ENCODE measurements around the gene NAB1.

NAB1 gene

GRCh38 chr2:190648289-190649034 is 421 bp upstream of the NAB1 start:
- H4K8ac ChIP-seq (ENCODE audit: low read length): peak overlapping the region; percentile 77

DNA sequence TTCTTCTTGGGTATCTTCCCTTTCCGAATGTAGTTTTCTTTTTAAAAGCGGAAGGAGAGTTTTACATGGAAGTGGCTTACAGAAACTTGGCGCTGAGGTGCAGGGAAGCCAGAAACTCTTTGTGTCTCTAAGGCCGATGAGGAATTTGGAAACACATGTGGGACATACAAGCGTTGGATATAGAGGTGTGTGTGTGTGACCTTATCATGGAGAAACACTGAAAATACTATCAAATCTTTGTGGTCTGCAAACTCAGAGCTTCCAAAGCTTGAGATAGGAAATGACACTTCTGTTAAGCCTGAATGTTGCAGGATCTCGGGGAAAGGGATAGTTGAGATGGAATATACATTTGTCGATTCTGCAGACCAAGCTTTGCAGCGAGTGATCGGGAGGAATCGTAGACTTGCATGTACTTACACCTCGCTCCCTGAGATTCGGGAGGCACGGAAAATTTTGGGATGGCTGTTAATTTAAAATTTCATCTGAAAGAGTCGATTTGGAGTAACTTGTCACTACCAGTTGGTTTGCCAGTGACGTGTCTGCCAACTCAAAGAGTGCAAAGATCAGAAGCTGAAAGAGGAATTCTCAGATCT is 1.0 kb downstream of the NAB1 start:
- peaks cover 11% of the 10 kb centered on the region for H3K79me1 ChIP-seq (replicated peaks; ENCODE audit: low read length, poor library complexity, severe bottlenecking)
- peak; percentile 62 for DNase-seq
- H3K4me2 ChIP-seq (ENCODE audit: low read length, poor library complexity, severe bottlenecking): peak overlapping the region; percentile 92
- H2AK5ac ChIP-seq (ENCODE audit: low read length, severe bottlenecking): no peak overlapping the region
- peak overlapping the region; percentile 93 to 95 for H3K4me3 ChIP-seq (ENCODE audit: insufficient read depth in 1 of 2, low read depth in 1 of 2, low read length in 2 of 2)
- peak overlapping the region; percentile 86 for H3K9ac ChIP-seq (ENCODE audit: low read length)
- peak overlapping the region; percentile 52 for H3K27ac ChIP-seq (ENCODE audit: low read length, poor library complexity, severe bottlenecking)
- H2BK15ac ChIP-seq (ENCODE audit: low read depth, poor library complexity, severe bottlenecking): no peak overlapping the region
- H3K14ac ChIP-seq (ENCODE audit: low read length in 2 of 2): no peak overlapping the region
- H3K4me1 ChIP-seq (ENCODE audit: control insufficient read depth, insufficient read depth, low read depth, low read length): peaks cover 7% of the 10 kb centered on the region
- H4K8ac ChIP-seq (ENCODE audit: low read length): no peak overlapping the region
- no peak overlapping the region for H2BK12ac ChIP-seq (ENCODE audit: low read length in 2 of 2)
- H3K18ac ChIP-seq (ENCODE audit: low read depth in 1 of 2, low read length in 2 of 2): peak overlapping the region; percentile 33 to 66
- no peak overlapping the region for H2AFZ ChIP-seq (ENCODE audit: low read depth, low read length)
- peak overlapping the region in 1 of 2 experiments; percentile 28 for H3K4ac ChIP-seq (ENCODE audit: low read depth in 1 of 2, low read length in 2 of 2)
- H2BK120ac ChIP-seq (ENCODE audit: low read depth, low read length): no peak overlapping the region
- WGBS: under 1% methylated on average over 15 of the region's 15 CpGs
- H3K9me3 ChIP-seq (ENCODE audit: control insufficient read depth, low read length): no peaks in the 10 kb centered on the region
- H4K91ac ChIP-seq (ENCODE audit: low read length): no peak overlapping the region
- no peaks in the 10 kb centered on the region for H3K27me3 ChIP-seq (ENCODE audit: control insufficient read depth in 1 of 2, insufficient read depth in 1 of 2, low read length in 2 of 2)
- H2BK5ac ChIP-seq (ENCODE audit: low read depth, low read length, poor library complexity, severe bottlenecking): no peak overlapping the region
- no peak overlapping the region for H3K23ac ChIP-seq (ENCODE audit: low read length in 2 of 2)
- H3K36me3 ChIP-seq (ENCODE audit: control insufficient read depth in 1 of 2, insufficient read depth in 2 of 2, low read depth in 1 of 2, low read length in 2 of 2): no peaks in the 10 kb centered on the region

More at GRCh38 chr2:190648289-190649034, 421 bp upstream of the NAB1 start:
- Histone ChIP-seq H3K79me1 (replicated peaks; ENCODE audit: low read length, poor library complexity, severe bottlenecking) (peaks cover 8% of the 10 kb centered on the region), H2BK5ac (ENCODE audit: low read depth, low read length, poor library complexity, severe bottlenecking) (peak overlapping the region; percentile 35), H2BK12ac (ENCODE audit: low read length in 2 of 2) (peak overlapping the region; percentile 41 to 59), H2BK15ac (ENCODE audit: low read depth, poor library complexity, severe bottlenecking) (peak overlapping the region; percentile 93), H3K23ac (ENCODE audit: low read length in 2 of 2) (peak overlapping the region in 1 of 2 experiments; percentile 96), H4K91ac (ENCODE audit: low read length) (no peak overlapping the region), H2BK120ac (ENCODE audit: low read depth, low read length) (peak overlapping the region; percentile 95), H3K14ac (ENCODE audit: low read length in 2 of 2) (peak overlapping the region in 1 of 2 experiments; percentile 35), H3K36me3 (ENCODE audit: control insufficient read depth in 1 of 2, insufficient read depth in 2 of 2, low read depth in 1 of 2, low read length in 2 of 2) (no peaks in the 10 kb centered on the region), H3K9ac (ENCODE audit: low read length) (peak overlapping the region; percentile 88), H3K18ac (ENCODE audit: low read depth in 1 of 2, low read length in 2 of 2) (peak overlapping the region; percentile 66 to 67), H3K27ac (ENCODE audit: low read length, poor library complexity, severe bottlenecking) (peak overlapping the region; percentile 38), H3K27me3 (ENCODE audit: control insufficient read depth in 1 of 2, insufficient read depth in 1 of 2, low read length in 2 of 2) (no peaks in the 10 kb centered on the region), H3K4me2 (ENCODE audit: low read length, poor library complexity, severe bottlenecking) (peak overlapping the region; percentile 98), H3K9me3 (ENCODE audit: control insufficient read depth, low read length) (no peaks in the 10 kb centered on the region), H3K4ac (ENCODE audit: low read depth in 1 of 2, low read length in 2 of 2) (no peak overlapping the region), H3K4me1 (ENCODE audit: control insufficient read depth, insufficient read depth, low read depth, low read length) (peaks cover 7% of the 10 kb centered on the region), H2AFZ (ENCODE audit: low read depth, low read length) (peak overlapping the region; percentile 75), H3K4me3 (ENCODE audit: insufficient read depth in 1 of 2, low read depth in 1 of 2, low read length in 2 of 2) (peak overlapping the region; percentile 84 to 95), H2AK5ac (ENCODE audit: low read length, severe bottlenecking) (no peak overlapping the region)
- under 1% methylated on average over 27 of the region's 78 CpGs for WGBS
- peak; percentile 87 for DNase-seq

DNA sequence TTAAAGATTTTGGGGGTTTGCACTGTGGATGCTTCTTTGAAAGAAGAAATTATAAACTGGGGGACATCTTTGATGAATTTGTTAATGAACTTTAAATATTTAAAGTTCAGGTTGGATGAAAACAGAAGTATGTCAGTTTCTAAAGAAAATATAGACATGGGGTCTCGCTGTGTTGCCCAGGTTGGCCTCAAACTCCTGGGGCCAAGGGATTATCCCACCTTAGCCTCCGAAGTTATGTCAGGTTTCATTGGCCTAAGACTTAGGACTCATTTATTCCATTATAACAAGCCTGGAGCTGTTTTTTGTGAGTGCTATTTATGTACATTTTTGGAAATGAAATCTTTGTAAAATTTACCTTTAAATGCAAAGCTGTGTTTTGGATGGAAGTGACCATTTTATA is 2.5 kb downstream of the NAB1 start:
- Histone ChIP-seq H3K79me1 (replicated peaks; ENCODE audit: low read length, poor library complexity, severe bottlenecking) (peaks cover 8% of the 10 kb centered on the region), H2AFZ (ENCODE audit: low read depth, low read length) (no peak overlapping the region), H3K4me3 (ENCODE audit: insufficient read depth in 1 of 2, low read depth in 1 of 2, low read length in 2 of 2) (peak overlapping the region in 1 of 2 experiments; percentile 93)

DNA sequence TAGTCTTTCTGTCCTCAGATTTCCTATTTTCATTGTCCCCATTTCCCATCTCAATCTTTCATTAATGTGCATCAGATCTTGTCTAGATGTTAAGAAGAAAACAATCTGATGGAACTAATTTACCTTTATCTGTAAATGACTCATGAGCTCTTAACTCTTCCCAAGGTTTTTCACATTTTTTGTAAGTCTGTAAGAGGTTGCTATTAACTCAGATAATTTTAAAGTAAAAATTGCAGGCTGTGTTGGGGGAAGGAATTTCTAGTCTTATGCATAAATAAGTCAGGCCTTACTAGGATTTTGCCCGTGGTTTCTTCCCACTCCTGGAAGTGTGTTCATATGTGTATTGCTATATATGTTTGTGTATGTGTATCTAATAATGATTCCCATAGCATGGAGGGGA is 4.3 kb downstream of the NAB1 start:
- H3K4me1 ChIP-seq (ENCODE audit: control insufficient read depth, insufficient read depth, low read depth, low read length): peaks cover 2% of the 10 kb centered on the region
- WGBS: 89% methylated on average over 1 of the region's 1 CpG

More for the DNA sequence above, 2.5 kb downstream of the NAB1 start:
- peaks cover 7% of the 10 kb centered on the region for H3K4me1 ChIP-seq (ENCODE audit: control insufficient read depth, insufficient read depth, low read depth, low read length)
- no peak overlapping the region for H4K8ac ChIP-seq (ENCODE audit: low read length)
- H3K27ac ChIP-seq (ENCODE audit: low read length, poor library complexity, severe bottlenecking): no peak overlapping the region
- no peak overlapping the region for H3K18ac ChIP-seq (ENCODE audit: low read depth in 1 of 2, low read length in 2 of 2)
- H3K4ac ChIP-seq (ENCODE audit: low read depth in 1 of 2, low read length in 2 of 2): no peak overlapping the region
- H4K91ac ChIP-seq (ENCODE audit: low read length): no peak overlapping the region
- no peak overlapping the region for H3K4me2 ChIP-seq (ENCODE audit: low read length, poor library complexity, severe bottlenecking)
- H3K9ac ChIP-seq (ENCODE audit: low read length): peak overlapping the region; percentile 86
- H2BK15ac ChIP-seq (ENCODE audit: low read depth, poor library complexity, severe bottlenecking): no peak overlapping the region
- no peaks in the 10 kb centered on the region for H3K36me3 ChIP-seq (ENCODE audit: control insufficient read depth in 1 of 2, insufficient read depth in 2 of 2, low read depth in 1 of 2, low read length in 2 of 2)
- no peak overlapping the region for H3K23ac ChIP-seq (ENCODE audit: low read length in 2 of 2)
- H2BK12ac ChIP-seq (ENCODE audit: low read length in 2 of 2): no peak overlapping the region
- H2BK5ac ChIP-seq (ENCODE audit: low read depth, low read length, poor library complexity, severe bottlenecking): no peak overlapping the region
- no peak overlapping the region for H2BK120ac ChIP-seq (ENCODE audit: low read depth, low read length)
- H3K14ac ChIP-seq (ENCODE audit: low read length in 2 of 2): no peak overlapping the region
- no peaks in the 10 kb centered on the region for H3K27me3 ChIP-seq (ENCODE audit: control insufficient read depth in 1 of 2, insufficient read depth in 1 of 2, low read length in 2 of 2)
- no peak for DNase-seq
- no peaks in the 10 kb centered on the region for H3K9me3 ChIP-seq (ENCODE audit: control insufficient read depth, low read length)
- WGBS: 100% methylated on average over 1 of the region's 2 CpGs
- H2AK5ac ChIP-seq (ENCODE audit: low read length, severe bottlenecking): peak overlapping the region; percentile 59

More for the DNA sequence above, 4.3 kb downstream of the NAB1 start:
- Histone ChIP-seq H3K27ac (ENCODE audit: low read length, poor library complexity, severe bottlenecking) (no peak overlapping the region), H3K27me3 (ENCODE audit: control insufficient read depth in 1 of 2, insufficient read depth in 1 of 2, low read length in 2 of 2) (no peaks in the 10 kb centered on the region), H3K23ac (ENCODE audit: low read length in 2 of 2) (no peak overlapping the region), H3K9me3 (ENCODE audit: control insufficient read depth, low read length) (no peaks in the 10 kb centered on the region), H2BK15ac (ENCODE audit: low read depth, poor library complexity, severe bottlenecking) (no peak overlapping the region), H2BK5ac (ENCODE audit: low read depth, low read length, poor library complexity, severe bottlenecking) (no peak overlapping the region), H2BK120ac (ENCODE audit: low read depth, low read length) (no peak overlapping the region), H3K36me3 (ENCODE audit: control insufficient read depth in 1 of 2, insufficient read depth in 2 of 2, low read depth in 1 of 2, low read length in 2 of 2) (no peaks in the 10 kb centered on the region), H2AK5ac (ENCODE audit: low read length, severe bottlenecking) (no peak overlapping the region), H3K18ac (ENCODE audit: low read depth in 1 of 2, low read length in 2 of 2) (no peak overlapping the region), H2BK12ac (ENCODE audit: low read length in 2 of 2) (no peak overlapping the region), H2AFZ (ENCODE audit: low read depth, low read length) (no peak overlapping the region), H3K14ac (ENCODE audit: low read length in 2 of 2) (no peak overlapping the region), H3K9ac (ENCODE audit: low read length) (no peak overlapping the region), H3K4me2 (ENCODE audit: low read length, poor library complexity, severe bottlenecking) (no peak overlapping the region), H3K4ac (ENCODE audit: low read depth in 1 of 2, low read length in 2 of 2) (no peak overlapping the region), H3K4me3 (ENCODE audit: insufficient read depth in 1 of 2, low read depth in 1 of 2, low read length in 2 of 2) (no peak overlapping the region), H3K79me1 (replicated peaks; ENCODE audit: low read length, poor library complexity, severe bottlenecking) (peaks cover 14% of the 10 kb centered on the region), H4K91ac (ENCODE audit: low read length) (no peak overlapping the region), H4K8ac (ENCODE audit: low read length) (no peak overlapping the region)
- DNase-seq: no peak

Measured in mesenchymal stem cell (in vitro differentiated cells and primary cell).